ENCODE data around the gene FES. TPM values are rescaled to one million over a fixed set of nuclear protein-coding genes. Genes with fewer than 3 reads are reported as not detected.
A peak's percentile ranks its signal among the peaks of the same experiment; 100 is the strongest.

The FES gene
- total and polyA plus RNA-seq, 2 donors = 27.0 to 30.0 TPM

DNA sequence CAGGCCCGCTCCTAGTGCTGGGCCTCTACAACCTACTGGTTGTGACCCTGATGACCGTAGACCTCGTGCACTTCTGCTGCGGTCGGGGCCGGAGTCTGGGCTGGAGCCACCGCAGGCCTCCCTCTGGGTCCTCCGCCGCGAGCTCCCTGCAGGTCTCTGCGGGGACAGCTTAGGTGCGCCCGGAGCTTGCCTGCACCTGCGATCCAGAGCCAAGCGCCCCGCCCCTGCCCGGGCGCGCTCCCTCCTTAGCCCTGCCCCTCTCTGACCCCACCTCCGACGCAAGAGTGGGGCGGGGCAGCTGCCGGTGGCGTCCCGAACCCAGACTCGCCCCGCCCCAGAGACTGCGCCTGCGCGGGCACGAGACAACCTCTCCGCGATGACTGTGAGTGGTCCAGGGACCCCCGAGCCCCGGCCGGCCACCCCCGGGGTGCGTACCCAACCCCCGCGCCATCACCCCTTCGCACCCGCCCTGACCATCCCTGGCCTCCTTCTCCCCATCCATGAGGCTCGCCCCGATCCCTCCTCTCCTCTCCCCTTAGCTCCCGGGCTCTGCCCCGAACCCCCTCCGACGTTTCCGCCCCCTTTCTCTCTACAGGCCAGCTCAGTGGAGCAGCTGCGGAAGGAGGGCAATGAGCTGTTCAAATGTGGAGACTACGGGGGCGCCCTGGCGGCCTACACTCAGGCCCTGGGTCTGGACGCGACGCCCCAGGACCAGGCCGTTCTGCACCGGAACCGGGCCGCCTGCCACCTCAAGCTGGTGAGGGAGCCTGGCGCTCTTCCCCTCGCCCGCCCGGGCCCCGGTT, 50.8 kb downstream of the FES start, which contains the start of gene UNC45A:
TSS of gene UNC45A (plus strand) at position 337 of the 803 bp plus-strand sequence. CDS start at position 377, 40 bp downstream.
- Histone ChIP-seq H3K4me3 (ENCODE audit: low read depth, low read length) (peak within 1 kb of the TSS; percentile 50), H3K4me1 (ENCODE audit: insufficient read depth) (no peaks in the 10 kb centered on the region), H3K27ac (ENCODE audit: low read depth) (peak within 1 kb of the TSS; percentile 71), H3K36me3 (ENCODE audit: insufficient read depth) (no peaks in the 10 kb centered on the region)
- WGBS = under 1% methylated on average over 65 of the region's 65 CpGs
- no peak for DNase-seq (ENCODE audit: extremely low spot score)

DNA sequence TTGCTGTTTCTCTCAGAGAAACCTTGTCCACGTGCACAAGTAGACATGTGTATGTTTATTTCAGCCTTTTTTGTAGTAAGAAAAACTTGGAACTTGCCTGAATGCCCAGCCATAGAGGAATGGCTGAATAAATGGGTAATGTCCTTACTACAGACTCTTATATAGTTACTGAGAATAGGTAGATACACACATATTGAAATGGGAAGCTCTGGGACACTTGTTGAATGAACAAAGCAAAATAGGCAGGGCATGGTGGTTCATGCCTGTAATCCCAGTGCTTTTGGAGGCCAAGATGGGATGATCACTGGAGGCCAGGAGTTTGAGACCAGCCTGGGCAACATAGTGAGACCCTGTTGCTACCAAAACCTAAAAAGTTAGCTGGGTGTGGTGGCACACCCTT, 52.5 kb downstream of the FES start:
- Histone ChIP-seq H3K36me3 (ENCODE audit: insufficient read depth) (peaks cover 5% of the 10 kb centered on the region), H3K4me1 (ENCODE audit: insufficient read depth) (no peaks in the 10 kb centered on the region), H3K27ac (ENCODE audit: low read depth) (no peak overlapping the region), H3K4me3 (ENCODE audit: low read depth, low read length) (no peak overlapping the region)
- no peak for DNase-seq (ENCODE audit: extremely low spot score)
- 72% methylated on average over 1 of the region's 1 CpG for WGBS

GRCh38 chr15:90938261-90938660, 54.0 kb downstream of the FES start:
- Histone ChIP-seq H3K27ac (ENCODE audit: low read depth) (no peak overlapping the region), H3K4me1 (ENCODE audit: insufficient read depth) (no peaks in the 10 kb centered on the region), H3K4me3 (ENCODE audit: low read depth, low read length) (no peak overlapping the region), H3K36me3 (ENCODE audit: insufficient read depth) (peaks cover 7% of the 10 kb centered on the region)
- no peak for DNase-seq (ENCODE audit: extremely low spot score)
- 93% methylated on average over 5 of the region's 5 CpGs for WGBS

- 77% methylated on average over 7 of the region's 7 CpGs for WGBS
- H3K4me1 ChIP-seq (ENCODE audit: insufficient read depth) = no peaks in the 10 kb centered on the region
- H3K27ac ChIP-seq (ENCODE audit: low read depth) = no peak overlapping the region
- no peak for DNase-seq (ENCODE audit: extremely low spot score)
- no peak overlapping the region for H3K4me3 ChIP-seq (ENCODE audit: low read depth, low read length)
- H3K36me3 ChIP-seq (ENCODE audit: insufficient read depth) = peaks cover 7% of the 10 kb centered on the region
Measured at GRCh38 chr15:90939756-90940155, 55.5 kb downstream of the FES start.

DNA sequence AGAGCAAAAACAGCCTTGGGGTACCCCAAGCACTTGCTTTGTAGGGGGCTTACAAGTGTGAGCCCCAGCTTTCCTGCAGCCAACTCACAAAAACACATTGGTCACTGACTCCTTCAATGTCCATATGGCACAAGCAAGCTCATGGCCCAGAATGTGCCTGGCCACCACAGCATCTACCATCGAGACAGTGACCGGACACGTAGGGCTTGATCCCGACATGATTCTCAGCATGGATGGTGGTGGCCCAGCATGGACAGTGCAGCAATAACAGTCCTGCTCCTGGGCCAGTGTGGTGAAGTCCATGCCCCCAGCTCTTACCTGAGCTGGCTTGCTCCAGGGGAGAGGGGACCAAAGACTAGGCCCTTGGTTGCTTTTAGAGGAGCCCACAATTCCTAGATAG, 56.7 kb downstream of the FES start:
- H3K4me3 ChIP-seq (ENCODE audit: low read depth, low read length) = no peak overlapping the region
- no peaks in the 10 kb centered on the region for H3K4me1 ChIP-seq (ENCODE audit: insufficient read depth)
- WGBS = 94% methylated on average over 4 of the region's 4 CpGs
- peaks cover 9% of the 10 kb centered on the region for H3K36me3 ChIP-seq (ENCODE audit: insufficient read depth)
- H3K27ac ChIP-seq (ENCODE audit: low read depth) = no peak overlapping the region
- DNase-seq (ENCODE audit: extremely low spot score) = no peak

DNA sequence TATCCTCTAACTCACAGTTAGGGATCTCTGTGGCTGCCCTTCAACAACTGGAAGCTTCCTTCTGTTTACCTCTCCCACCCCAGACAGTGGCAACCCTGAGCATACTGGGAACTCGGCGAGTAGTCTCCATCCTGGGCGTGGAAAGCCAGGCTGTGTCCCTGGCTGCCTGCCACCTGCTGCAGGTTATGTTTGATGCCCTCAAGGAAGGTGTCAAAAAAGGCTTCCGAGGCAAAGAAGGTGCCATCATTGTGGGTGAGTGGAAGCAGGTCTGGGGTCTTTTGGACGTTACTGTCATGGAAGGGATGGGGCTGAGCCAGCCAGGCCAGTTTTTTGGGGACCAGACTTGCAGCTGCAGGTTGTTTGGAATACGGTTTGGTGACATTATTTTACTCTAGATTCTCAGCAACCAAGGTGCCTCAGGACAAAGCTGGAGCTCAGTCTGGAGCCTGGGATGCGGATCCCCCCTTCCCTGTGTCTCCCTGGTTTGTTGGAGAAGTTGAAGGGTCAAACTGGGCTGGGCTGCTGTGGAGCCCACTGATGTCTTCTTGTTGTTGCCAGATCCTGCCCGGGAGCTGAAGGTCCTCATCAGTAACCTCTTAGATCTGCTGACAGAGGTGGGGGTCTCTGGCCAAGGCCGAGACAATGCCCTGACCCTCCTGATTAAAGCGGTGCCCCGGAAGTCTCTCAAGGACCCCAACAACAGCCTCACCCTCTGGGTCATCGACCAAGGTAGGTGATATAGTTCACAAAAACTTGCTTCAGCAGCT, 58.2 kb downstream of the FES start:
- peaks cover 9% of the 10 kb centered on the region for H3K36me3 ChIP-seq (ENCODE audit: insufficient read depth)
- H3K4me1 ChIP-seq (ENCODE audit: insufficient read depth) = no peaks in the 10 kb centered on the region
- WGBS = 92% methylated on average over 12 of the region's 12 CpGs
- H3K4me3 ChIP-seq (ENCODE audit: low read depth, low read length) = no peak overlapping the region
- no peak overlapping the region for H3K27ac ChIP-seq (ENCODE audit: low read depth)
- no peak for DNase-seq (ENCODE audit: extremely low spot score)

GRCh38 chr15:90945091-90945490, 60.8 kb downstream of the FES start:
- H3K36me3 ChIP-seq (ENCODE audit: insufficient read depth) = peaks cover 9% of the 10 kb centered on the region
- no peak for DNase-seq (ENCODE audit: extremely low spot score)
- H3K4me3 ChIP-seq (ENCODE audit: low read depth, low read length) = no peak overlapping the region
- WGBS = 89% methylated on average over 7 of the region's 7 CpGs
- H3K27ac ChIP-seq (ENCODE audit: low read depth) = no peak overlapping the region
- H3K4me1 ChIP-seq (ENCODE audit: insufficient read depth) = no peaks in the 10 kb centered on the region

Small RNA genes within 50 kb of the gene (small RNA-seq; reads per million reads assigned to genes)
- not detected for gene RN7SL363P

Other genes with a start within 250 kb of the FES start
- 7.8 TPM for gene BLM, start 167.2 kb upstream of the FES start, total RNA-seq
- gene BLM, start 167.2 kb upstream of the FES start, polyA plus RNA-seq = 0.67 TPM
- gene FURIN, start 15.9 kb upstream of the FES start, total RNA-seq = 10.5 TPM
- 53.7 TPM for gene FURIN, start 15.9 kb upstream of the FES start, polyA plus RNA-seq
- gene MAN2A2, start 18.8 kb downstream of the FES start, total RNA-seq = 19.4 TPM
- 31.4 TPM for gene MAN2A2, start 18.8 kb downstream of the FES start, polyA plus RNA-seq
- gene HDDC3, start 48.0 kb downstream of the FES start, total RNA-seq = 6.8 TPM
- 9.7 TPM for gene HDDC3, start 48.0 kb downstream of the FES start, polyA plus RNA-seq
- gene UNC45A, start 50.8 kb downstream of the FES start, total RNA-seq = 37.2 TPM
- 110 TPM for gene UNC45A, start 50.8 kb downstream of the FES start, polyA plus RNA-seq
- gene RCCD1, start 70.4 kb downstream of the FES start, total RNA-seq = 7.5 TPM
- gene RCCD1, start 70.4 kb downstream of the FES start, polyA plus RNA-seq = 10.3 TPM
- gene PRC1, start 110.0 kb downstream of the FES start, total RNA-seq = 75.8 TPM
- 8.3 TPM for gene PRC1, start 110.0 kb downstream of the FES start, polyA plus RNA-seq
- gene VPS33B, start 138.1 kb downstream of the FES start, total RNA-seq = 5.8 TPM
- 11.8 TPM for gene VPS33B, start 138.1 kb downstream of the FES start, polyA plus RNA-seq
- 4.5 TPM for gene SV2B, start 215.8 kb downstream of the FES start, total RNA-seq
- 1.2 TPM for gene SV2B, start 215.8 kb downstream of the FES start, polyA plus RNA-seq

Data from urinary bladder (tissue), 4 donors.